ENCODE measurements around the gene BRSK2.

BRSK2 gene

GRCh38 chr11:1470681-1471611, 81.2 kb downstream of the BRSK2 start:
- no peak for DNase-seq

GRCh38 chr11:1471736-1472135, 82.0 kb downstream of the BRSK2 start:
- no peak for DNase-seq

- DNase-seq = no peak
These were observed 82.7 kb downstream of the BRSK2 start for GRCh38 chr11:1472180-1473005.

GRCh38 chr11:1473011-1473628, 83.4 kb downstream of the BRSK2 start:
- no peak for DNase-seq

- DNase-seq = no peak
These were observed 84.1 kb downstream of the BRSK2 start for GRCh38 chr11:1473786-1474185.

GRCh38 chr11:1475841-1476240, 86.1 kb downstream of the BRSK2 start:
- DNase-seq = no peak

- no peak for DNase-seq
These were observed 87.4 kb downstream of the BRSK2 start for GRCh38 chr11:1476940-1477736.

GRCh38 chr11:1478011-1478410, 88.3 kb downstream of the BRSK2 start:
- no peak for DNase-seq

- no peak for DNase-seq
These were observed 88.8 kb downstream of the BRSK2 start for GRCh38 chr11:1478544-1478943.

- no peak for DNase-seq
These were observed 89.4 kb downstream of the BRSK2 start for GRCh38 chr11:1479006-1479677.

GRCh38 chr11:1479678-1480118, 90.0 kb downstream of the BRSK2 start:
- no peak for DNase-seq

- DNase-seq = no peak
These were observed 90.4 kb downstream of the BRSK2 start for GRCh38 chr11:1480191-1480554.

- DNase-seq = no peak
These were observed 91.1 kb downstream of the BRSK2 start for GRCh38 chr11:1480555-1481482.

- no peak for DNase-seq
These were observed 91.7 kb downstream of the BRSK2 start for GRCh38 chr11:1481483-1481825.

- DNase-seq = no peak
These were observed 92.2 kb downstream of the BRSK2 start for GRCh38 chr11:1481861-1482441.

GRCh38 chr11:1482581-1483444, 93.1 kb downstream of the BRSK2 start:
- no peak for DNase-seq

GRCh38 chr11:1483445-1483961, 93.8 kb downstream of the BRSK2 start:
- no peak for DNase-seq

- no peak for DNase-seq
These were observed 94.4 kb downstream of the BRSK2 start for GRCh38 chr11:1484061-1484671.

Measured in activated naive CD4-positive, alpha-beta T cell treated with anti-CD3 and anti-CD28 coated beads, Interleukin-2, amount 50 U/mL, for 16 hours (primary cell).